Measurements from ENCODE around the gene REG1A.

REG1A gene

GRCh38 chr2:79120194-79120713 is at the start of gene REG1A:
Gene REG1A (plus strand): TSS chr2:79120488. CDS start chr2:79120862, 374 bp downstream.
- DNase-seq (ENCODE audit: low spot score): no peak

- no peak for DNase-seq (ENCODE audit: low spot score)
These were observed 49.2 kb upstream of the REG1A start for GRCh38 chr2:79071078-79071477.

- DNase-seq (ENCODE audit: low spot score): no peak
These were observed 37.3 kb upstream of the REG1A start for GRCh38 chr2:79082987-79083386.

GRCh38 chr2:79083597-79084251 is 36.6 kb upstream of the REG1A start:
- DNase-seq (ENCODE audit: low spot score): no peak

GRCh38 chr2:79084495-79085135 is 35.7 kb upstream of the REG1A start:
- no peak for DNase-seq (ENCODE audit: low spot score)

GRCh38 chr2:79085382-79085781 is 34.9 kb upstream of the REG1A start:
- no peak for DNase-seq (ENCODE audit: low spot score)

- no peak for DNase-seq (ENCODE audit: low spot score)
These were observed 34.0 kb upstream of the REG1A start for GRCh38 chr2:79086255-79086654.

GRCh38 chr2:79087785-79088364 is 32.4 kb upstream of the REG1A start, which contains the start of gene REG1B:
Gene REG1B (minus strand): TSS chr2:79087993. CDS start chr2:79087612, 381 bp downstream.
- DNase-seq (ENCODE audit: low spot score): no peak

- no peak for DNase-seq (ENCODE audit: low spot score)
These were observed 29.6 kb upstream of the REG1A start for GRCh38 chr2:79090693-79091092.

GRCh38 chr2:79097843-79098242 is 22.4 kb upstream of the REG1A start:
- DNase-seq (ENCODE audit: low spot score): no peak

GRCh38 chr2:79099140-79099686 is 21.1 kb upstream of the REG1A start:
- DNase-seq (ENCODE audit: low spot score): no peak

- no peak for DNase-seq (ENCODE audit: low spot score)
These were observed 20.0 kb upstream of the REG1A start for GRCh38 chr2:79100285-79100684.

GRCh38 chr2:79101024-79101423 is 19.3 kb upstream of the REG1A start:
- no peak for DNase-seq (ENCODE audit: low spot score)

- no peak for DNase-seq (ENCODE audit: low spot score)
These were observed 17.1 kb upstream of the REG1A start for GRCh38 chr2:79103214-79103613.

GRCh38 chr2:79105259-79105658 is 15.0 kb upstream of the REG1A start:
- no peak for DNase-seq (ENCODE audit: low spot score)

GRCh38 chr2:79112269-79112668 is 8.0 kb upstream of the REG1A start:
- no peak for DNase-seq (ENCODE audit: low spot score)

- no peak for DNase-seq (ENCODE audit: low spot score)
These were observed 5.3 kb upstream of the REG1A start for GRCh38 chr2:79114797-79115494.

GRCh38 chr2:79116997-79117928 is 3.0 kb upstream of the REG1A start:
- no peak for DNase-seq (ENCODE audit: low spot score)

- no peak for DNase-seq (ENCODE audit: low spot score)
These were observed 2.4 kb downstream of the REG1A start for GRCh38 chr2:79122676-79123075.

- DNase-seq (ENCODE audit: low spot score): no peak
These were observed 4.8 kb downstream of the REG1A start for GRCh38 chr2:79124907-79125720.

- no peak for DNase-seq (ENCODE audit: low spot score)
These were observed 5.4 kb downstream of the REG1A start for GRCh38 chr2:79125721-79125985.
